OCI-M2 (cell line): ENCODE results near the gene PALM2AKAP2.

Experiments
- DNase-seq: peaks from one replicate; lab custom pipeline; 2025; ENCODE audit not compliant: unreplicated experiment; lab: John Stamatoyannopoulos, UW

Gene PALM2AKAP2

DNA sequence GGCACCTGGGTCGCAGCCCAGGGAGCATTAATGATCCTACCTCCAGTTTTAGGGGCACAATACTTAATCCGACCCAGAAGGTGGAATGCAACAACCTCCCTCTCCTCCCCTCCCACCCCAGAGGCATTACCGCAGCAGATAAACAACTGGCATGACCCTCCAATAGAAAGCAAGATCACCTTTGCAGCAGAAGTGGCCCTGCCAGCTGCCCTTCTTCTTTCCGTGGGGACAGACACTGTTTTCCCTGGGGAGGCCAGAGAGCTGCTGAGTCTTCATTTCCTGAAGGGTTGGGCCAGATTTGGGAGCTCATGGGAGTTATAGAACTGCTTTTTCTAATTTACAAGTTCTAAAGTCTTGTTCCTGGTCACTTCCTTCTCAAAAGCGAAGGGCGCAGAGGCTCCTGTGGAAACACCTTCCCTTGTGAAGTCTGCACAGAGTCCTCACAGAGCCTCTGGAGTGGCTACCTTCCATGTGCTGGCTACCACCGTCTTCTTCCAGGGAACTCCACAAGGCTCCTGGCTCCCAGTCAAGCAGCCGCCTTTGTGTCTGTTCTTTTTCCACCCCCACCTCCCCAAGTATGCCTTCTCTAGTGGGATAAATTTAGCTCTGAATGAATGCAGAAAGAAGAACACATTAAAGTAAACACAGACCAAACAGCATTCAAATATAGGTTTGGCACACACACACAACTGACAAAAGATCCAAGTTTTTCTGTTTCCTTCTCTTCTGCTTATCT, 8.0 kb upstream of the PALM2AKAP2 start:
- DNase-seq: no peak

DNA sequence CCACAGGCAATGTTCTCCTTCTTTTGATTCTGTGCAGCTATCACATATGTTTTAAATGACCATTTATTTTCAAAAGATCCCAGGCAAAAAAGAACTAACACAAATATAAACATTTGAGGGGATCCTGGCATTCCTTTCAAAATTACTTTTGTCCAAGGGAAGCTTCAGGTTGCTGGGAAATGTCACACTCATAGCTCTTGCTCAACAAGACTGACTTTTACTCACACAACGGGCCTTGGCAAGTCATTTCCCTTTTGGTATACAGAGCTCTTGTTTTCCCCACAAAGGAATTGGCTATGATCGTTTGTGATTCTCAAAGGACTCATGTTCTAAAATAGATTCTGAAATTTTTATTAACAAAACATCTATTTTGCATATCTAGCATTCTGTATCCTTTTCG, 4.5 kb upstream of the PALM2AKAP2 start:
- no peak for DNase-seq

DNA sequence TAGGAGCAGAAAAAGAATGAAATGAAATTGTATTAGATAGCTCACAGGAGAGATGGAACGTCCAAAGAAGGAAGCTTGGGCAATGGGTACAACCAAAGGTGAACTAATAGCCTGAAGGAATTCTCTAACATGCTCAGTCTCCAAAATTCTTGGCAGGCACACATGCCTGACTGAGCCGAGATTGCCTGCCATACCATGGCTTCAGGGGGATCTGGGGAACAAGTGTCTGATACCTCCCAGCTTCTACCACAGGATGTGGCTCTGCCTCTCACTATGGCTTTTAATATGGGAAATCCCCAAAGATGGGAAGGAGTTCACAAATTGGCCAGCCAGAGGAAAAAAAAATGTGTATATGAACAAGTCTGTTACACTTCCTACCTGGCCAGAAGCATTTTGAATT, 3.6 kb upstream of the PALM2AKAP2 start:
- no peak for DNase-seq

DNA sequence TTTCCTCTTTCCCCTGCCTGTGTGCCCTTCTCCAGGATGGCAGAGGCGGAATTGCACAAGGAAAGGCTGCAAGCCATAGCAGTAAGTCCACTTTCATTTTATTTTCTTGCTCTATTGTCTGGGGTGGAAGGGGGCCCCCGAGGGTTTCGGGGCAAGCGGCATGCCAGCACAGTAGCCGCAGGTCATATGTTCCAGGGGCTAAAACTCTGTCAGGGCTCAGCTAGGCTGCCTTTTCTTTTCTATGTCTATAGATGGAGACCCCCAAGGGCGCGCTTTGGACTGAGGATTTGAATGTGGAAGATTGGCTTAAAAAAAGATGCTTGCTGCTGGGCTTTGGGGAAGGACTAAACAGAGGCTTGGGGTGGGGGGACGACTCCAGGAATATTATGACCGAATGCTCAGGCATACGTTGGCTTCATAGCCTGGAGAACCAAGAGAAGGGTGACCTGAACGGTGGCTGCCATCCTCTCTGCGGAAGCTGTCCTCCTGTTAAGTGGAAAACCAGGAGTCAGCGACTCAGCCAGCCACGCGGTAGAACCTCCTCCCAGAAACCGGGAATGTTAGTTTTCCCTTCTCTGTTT, 545 bp downstream of the PALM2AKAP2 start:
- no peak for DNase-seq

DNA sequence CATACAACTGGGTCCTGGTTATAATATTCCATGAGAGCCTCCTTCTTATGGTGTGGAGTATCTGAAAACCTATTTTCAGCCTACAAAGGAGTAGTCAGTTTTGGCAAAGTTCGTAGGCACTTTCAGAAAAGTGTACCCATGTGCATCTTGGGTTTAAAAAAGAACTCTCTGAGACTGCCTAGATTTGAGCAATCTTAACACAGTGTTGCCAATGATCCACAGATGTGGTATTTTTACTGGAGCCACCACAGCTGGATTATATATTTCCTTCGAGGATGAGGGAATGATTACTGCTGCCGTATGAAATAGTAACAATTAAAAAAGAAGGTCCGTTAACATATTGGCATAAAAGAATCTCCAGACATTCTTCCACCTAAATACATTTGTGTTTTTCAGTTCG, 1.1 kb downstream of the PALM2AKAP2 start:
- DNase-seq: no peak

DNA sequence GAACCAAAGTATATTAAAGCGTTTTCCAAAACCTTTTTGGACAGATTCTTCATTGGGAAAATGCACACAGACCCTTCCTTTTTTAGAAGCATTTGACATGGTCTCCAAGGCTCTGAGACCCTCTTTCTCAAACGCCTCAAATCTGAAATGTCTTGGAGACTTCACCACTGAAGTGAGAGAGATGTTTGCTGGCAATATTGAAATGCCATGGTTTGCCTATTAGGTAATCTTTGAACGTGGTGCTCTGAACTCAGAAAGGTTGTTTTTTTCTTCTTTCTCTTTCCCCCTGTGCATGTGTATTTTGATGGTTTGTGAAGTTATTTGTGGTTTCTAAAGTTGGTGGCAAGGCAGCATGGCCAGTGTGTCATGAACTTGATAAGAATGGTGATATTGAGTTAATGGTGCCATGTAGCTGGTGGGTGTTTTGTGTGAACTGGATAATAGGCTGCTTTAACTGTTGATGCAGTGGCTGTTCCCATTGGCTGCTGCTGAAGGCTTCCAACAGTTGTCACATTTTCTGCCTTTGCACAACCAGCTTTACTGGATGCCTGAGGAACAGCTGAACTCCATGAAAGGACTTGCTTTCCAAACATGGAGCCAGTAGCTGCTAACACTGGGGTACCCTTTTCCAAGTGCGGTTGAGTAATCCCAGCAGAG, 1.7 kb downstream of the PALM2AKAP2 start:
- DNase-seq: no peak

DNA sequence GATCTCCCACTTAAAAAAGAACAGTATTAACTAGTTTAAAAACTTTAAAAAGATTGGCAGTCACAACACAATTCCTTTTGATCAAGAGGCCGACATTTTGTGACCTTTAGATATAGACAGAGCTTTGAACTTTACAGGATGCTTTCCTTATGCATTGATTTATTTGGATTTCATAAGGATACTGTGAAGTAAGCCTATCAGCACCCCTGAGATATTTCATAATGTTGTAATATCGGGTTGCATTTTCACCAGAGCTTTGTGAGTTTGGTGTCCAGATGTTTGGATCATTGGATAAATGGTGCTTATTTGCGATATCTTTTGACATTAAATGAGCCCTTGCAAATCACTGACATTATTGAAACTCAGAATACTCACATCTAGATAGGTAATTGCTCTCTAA, 7.7 kb downstream of the PALM2AKAP2 start:
- DNase-seq: no peak

DNA sequence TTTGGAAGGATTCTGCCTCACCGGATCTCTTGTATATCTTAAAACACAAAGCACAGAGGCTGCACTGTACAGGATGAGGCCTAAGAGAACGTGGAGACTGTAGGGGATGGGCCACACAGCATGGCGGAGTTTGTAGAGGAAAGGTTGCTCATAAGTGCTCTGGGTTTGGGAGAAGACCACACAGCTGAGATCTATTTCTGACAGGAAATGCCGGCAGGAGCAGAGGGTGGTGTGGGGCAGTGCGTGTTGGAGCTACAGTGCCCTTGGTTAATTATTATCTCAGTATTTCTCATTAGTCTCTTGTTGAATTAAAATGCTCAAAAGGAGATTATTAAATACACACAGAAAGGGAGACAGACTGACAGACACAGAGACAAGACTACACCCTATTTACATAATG, 9.6 kb downstream of the PALM2AKAP2 start:
- DNase-seq: no peak

DNA sequence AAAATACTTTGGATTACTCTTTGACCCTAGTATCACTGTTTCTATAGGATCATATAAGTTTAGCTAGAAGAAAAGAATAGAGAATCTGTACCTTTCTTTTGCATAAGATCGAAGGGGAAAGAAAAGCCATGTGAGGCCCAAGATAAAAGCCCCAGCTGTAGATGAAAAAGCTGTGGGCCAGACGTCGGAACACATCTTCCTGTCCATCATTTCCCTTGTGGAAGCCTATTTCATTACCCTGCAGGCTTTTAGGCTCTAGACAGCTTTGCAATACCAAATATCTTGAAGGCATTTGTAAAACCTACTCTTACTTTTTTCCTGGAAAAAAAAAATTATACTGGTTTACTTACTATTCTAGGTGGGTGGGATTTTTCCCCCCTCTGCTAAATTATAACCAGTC, 10.0 kb downstream of the PALM2AKAP2 start:
- DNase-seq: no peak

DNA sequence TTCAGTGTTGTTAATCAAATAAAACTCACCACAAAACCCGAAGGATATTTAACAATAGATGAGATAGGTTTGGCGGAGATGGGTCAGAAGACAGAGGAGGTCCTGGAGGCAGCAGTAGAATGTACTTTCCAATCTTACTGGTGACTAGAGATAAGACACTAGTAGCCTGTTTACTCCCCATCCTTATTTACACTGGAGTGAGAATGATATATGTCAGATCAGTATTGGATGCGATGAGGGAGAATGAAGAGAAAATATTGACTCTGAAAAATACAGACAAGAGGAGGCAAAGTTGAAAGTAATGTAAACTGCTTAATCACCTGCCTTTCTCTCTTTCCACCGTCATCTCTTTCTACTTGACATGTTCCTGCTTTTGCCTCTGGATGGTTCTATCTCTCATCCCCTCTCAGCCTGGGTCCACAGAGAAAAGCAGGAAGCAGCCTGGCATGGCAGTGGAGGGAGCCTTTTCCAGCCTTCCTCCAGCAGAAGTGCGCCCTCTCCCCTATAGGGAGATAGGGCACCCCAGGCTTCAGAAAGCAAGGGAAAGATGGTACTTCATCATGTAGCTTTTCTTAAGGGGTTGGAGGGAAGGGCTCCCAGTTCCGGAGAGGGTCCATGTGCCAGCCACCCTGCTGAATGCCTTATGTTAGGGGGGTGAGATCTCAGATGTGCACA, 11.1 kb downstream of the PALM2AKAP2 start:
- no peak for DNase-seq

DNA sequence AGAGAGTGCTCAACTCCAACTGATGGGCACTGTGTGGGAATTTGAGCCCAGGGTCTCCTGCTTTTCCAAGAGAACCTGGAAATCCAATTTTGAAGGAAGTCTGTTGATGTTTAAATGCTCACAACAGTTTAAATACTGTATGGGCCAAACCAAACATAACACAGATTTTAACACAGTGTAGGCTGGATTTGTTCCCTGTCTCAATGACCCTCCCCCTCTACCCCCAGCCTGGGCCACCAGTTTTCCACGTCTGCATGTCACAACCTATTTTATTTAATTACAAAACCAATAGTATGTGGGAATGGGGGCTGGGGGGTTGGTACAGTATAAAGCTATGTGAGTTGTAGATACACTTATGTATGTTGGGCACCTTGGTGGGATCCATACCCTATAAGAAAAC, 11.7 kb downstream of the PALM2AKAP2 start:
- no peak for DNase-seq

DNA sequence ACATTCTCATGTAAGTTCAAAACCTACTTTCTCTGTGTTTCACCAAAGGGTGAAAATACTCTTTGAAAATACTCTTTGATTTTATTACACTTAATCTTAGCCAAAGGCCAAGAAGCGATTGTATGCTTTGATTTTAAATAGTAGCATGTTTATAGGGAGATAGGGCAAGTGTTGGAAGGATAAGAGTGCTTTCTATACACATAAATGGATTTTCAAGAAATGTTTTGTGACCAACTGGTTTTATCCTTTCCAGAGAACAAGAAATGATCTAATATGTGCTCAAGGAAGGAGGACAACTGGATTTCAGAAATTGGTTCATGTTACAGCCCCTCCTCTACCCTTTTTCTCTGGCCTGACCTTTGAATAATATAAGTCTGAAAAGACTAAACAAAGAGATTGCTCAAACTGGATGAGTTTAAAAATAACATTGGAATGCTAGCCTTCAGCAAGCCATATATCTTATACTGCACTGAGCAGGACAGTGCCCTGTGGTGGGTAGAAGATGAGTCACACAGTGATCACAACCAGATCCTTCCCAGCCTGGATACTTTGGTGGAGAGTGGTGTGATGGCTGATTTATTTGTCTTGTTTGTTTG, 13.1 kb downstream of the PALM2AKAP2 start:
- no peak for DNase-seq

DNA sequence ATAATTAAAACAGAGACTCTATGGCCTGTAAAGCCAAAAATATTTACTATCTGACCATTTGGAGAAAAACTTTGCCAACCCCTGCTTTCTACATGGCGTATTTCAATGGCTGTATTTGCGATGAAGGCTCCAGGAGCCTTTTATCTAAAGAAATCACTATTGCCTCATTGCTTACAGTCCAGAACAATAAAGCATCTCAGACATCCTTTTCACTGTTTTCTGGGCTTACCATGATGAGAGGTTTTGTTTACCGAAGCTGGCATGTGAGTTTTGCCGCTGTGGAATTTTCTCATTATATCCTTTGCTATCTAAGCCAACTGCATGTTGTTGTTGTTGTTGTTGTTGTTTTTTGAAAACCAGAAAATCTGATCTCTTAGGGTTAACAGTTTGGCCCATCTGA, 13.9 kb downstream of the PALM2AKAP2 start:
- DNase-seq: no peak

DNA sequence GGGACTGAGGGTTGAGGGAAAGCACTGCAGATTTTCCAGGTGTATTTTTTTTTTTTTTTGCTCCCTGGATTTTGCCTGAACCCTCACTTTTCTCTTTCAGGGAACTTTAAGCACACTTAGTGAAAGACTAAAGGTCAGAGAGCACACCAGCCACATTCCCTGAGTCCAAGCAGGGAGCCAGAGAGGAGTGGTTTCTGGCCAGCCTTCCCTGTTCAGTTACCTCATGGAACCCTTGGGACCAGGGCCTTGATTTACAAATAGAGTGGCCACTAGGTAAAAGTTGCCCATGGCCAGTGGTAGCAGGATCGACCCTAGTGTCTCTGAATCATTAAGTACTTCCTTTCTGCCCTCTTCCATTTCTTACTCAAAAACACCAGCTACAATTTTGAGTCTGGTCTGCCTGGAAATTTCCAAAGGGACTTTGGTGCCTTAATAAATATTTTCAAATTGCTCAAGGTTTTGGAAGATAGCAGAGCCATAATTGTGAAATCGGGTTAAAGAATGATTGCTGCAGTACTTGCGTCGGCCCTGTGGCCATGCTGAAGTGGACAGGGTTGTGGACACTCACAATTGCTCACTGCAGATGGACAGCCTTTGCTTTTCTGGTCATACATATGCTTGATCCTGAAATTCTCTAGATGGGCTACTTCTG, 14.5 kb downstream of the PALM2AKAP2 start:
- no peak for DNase-seq

DNA sequence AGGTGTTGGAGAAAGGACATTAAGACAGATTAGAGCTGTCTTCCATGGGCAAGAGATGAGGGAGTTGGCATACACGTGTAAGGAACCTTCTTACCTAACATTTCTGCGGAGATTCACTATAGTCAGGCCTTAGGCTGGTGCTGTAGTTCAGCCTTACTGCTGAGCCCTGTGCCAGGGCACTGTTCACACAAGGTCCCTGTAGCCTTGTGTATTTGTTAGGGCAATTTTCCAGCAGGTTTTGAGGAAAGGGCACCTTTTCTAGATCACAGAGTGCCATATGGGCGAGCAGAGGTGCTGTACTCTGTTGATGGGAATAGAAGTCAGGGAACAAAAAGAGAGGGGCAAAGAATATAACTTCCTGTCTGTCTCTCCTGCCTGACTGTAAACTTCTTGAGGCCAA, 15.6 kb downstream of the PALM2AKAP2 start:
- DNase-seq: no peak

DNA sequence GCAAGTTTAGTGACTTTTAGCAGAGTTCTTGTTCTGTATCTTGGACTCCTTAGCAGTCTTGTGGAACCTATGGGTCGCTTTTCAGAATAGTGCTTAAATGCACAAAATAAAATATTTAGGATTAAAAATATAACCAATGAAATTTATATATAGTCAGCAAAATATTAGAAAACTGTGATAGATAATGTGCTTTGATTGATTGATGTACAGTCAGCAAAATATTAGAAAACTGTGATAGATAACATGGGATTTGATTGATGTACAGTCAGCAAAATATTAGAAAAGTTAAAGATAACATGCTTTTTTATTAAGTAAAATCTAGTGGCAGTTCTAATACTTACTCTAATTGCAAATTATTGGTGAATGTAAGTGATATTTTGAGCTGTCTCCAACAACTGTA, 16.1 kb downstream of the PALM2AKAP2 start:
- DNase-seq: no peak

DNA sequence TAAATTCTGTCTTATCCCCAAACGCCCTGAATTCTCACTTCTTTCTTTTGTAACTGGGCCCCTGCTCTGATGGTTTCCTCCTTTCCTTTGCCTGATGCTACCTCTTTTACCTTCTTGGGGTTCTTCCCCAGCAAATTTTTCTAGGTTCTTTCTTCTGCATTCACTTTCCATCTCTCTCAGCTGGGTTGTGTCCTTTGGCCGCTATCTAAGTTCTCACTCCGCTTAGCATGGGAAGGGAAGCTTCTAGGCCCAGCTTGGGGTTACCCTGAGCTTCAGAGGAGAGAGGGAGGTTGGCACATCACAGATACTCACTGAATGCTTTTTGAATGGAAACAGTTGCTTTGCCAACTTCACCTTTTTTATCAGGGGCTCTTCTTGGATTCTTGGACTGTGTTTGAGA, 17.0 kb downstream of the PALM2AKAP2 start:
- no peak for DNase-seq

DNA sequence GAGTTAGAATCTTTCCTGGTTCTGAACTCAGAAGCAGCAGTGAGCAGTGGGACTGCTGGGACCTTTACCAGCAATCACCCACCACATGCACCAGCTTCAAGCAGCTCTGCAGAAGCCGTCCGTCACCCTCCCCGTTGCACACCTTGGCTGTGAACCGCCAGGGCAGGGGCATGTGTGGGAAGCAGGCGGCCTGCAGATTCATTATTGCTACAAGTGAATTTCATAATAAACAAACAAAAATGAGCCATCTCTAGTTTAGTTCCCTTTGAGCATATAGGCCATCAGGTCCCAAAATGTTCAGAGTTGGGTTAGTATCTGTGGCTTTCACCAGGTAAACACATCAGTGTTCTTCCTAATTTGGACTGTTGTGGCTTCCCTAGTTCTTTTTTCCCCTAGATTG, 17.5 kb downstream of the PALM2AKAP2 start:
- no peak for DNase-seq

DNA sequence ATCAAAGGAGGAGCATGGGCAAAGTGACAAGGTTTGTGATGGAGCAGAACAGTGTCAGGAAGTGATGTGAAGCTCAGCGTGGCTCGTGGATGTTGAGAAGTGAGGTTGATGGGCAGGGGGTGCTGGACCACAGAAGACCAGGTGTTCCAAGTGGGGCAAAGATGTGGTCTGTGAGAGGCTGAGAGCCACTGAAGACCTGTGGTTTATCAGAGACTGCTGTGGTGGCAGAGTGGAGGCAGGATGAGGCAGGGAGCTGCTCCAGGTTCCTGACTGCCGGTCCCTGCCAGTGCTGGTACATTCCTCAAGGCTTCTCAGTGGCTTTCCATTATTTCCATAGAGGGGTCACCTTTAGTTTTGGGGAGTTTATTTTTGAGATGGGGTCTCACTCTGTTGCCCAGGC, 19.1 kb downstream of the PALM2AKAP2 start:
- no peak for DNase-seq

DNA sequence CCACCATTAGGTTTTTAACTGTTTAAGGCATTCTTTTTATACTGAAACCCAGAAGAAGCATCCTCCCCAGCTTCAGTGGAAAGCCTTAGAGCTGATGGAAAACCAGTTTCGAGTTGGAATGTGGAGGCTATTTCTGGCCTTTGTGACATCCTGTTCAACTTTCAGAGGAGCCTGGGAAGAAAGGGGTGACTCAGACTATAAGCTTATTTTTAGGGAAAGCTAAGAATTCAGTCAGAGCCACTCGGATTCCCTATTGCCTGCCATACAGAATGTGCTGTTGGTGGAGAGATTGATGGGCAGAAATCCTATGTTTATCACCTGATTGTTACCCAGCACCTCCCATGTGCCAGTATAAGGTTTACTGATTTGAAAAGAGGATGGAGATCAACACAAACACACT, 19.8 kb downstream of the PALM2AKAP2 start:
- no peak for DNase-seq

DNA sequence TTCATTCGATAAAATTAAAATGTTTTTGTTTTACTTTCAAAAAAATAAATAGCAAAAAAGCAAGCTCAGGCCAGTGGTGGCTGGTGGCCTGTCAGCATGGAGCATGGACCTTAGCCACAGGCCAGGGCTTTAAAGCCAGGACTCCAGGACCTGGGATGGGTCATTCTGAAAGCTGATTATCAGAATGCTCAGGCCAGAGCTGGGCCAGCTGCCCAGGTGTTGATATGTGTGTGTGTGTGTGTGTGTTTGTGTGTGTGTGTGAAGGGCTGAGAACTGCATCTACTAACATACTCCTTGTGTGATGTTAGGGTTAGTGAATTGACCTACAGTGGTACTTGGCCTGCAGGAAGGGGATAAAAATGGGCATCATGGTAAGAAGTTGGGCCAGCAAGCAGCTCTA, 21.5 kb downstream of the PALM2AKAP2 start:
- DNase-seq: no peak
